ENCODE results near the gene CACNA2D2. TPM values are rescaled to one million over a fixed set of nuclear protein-coding genes. Genes with fewer than 3 reads are reported as not detected.

Gene CACNA2D2
- total RNA-seq, 1 experiment from 2014 or later = 22.0 TPM

DNA sequence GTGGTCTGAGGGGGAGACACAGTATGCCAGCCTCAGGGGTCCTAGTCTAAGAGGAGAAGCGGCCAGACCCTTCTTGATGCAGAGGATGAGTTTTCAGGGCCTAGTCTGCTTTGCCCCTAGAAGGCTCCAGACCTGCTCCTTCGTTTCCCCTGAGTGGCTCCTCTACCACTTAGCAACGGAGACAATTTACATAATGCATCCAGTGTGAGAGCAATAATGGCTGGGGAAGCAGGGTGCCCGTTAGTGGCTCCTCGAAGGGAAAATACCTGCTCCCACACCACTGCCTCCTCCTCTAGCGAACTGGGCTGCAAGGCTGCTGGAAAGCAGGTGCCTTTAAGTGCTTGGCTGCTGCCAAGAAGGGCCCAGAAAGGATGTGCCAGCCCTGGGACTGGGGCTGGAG lies 38.9 kb downstream of the CACNA2D2 start:
- ATAC-seq (no peak), DNase-seq (ENCODE audit: low spot score) (no peak)
- no peak overlapping the region for H3K4me3 Mint-ChIP-seq
- H3K4me1 Mint-ChIP-seq = peaks cover 13% of the 10 kb centered on the region
- no peak overlapping the region for H3K27ac Mint-ChIP-seq
- no peaks in the 10 kb centered on the region for H3K9me3 Mint-ChIP-seq
- no peaks in the 10 kb centered on the region for H3K36me3 Mint-ChIP-seq
- ChIA-PET CTCF (no interaction called here), POLR2A (no interaction called here)
- H3K27me3 Mint-ChIP-seq (ENCODE audit: low read depth) = no peaks in the 10 kb centered on the region
- TF ChIP-seq NR2C2 (CRISPR knock-in tag; IDR thresholded peaks at IDR 0.05) (no peak), NFATC4 (CRISPR knock-in tag; IDR thresholded peaks at IDR 0.05) (no peak), TP53 (CRISPR knock-in tag; IDR thresholded peaks at IDR 0.05) (no peak), NR3C1 (CRISPR knock-in tag; conservative IDR thresholded peaks at IDR 0.05; ENCODE audit: low read depth) (no peak), ATF1 (CRISPR knock-in tag; IDR thresholded peaks at IDR 0.05) (no peak)
- TF ChIP-seq, protein P1, sequence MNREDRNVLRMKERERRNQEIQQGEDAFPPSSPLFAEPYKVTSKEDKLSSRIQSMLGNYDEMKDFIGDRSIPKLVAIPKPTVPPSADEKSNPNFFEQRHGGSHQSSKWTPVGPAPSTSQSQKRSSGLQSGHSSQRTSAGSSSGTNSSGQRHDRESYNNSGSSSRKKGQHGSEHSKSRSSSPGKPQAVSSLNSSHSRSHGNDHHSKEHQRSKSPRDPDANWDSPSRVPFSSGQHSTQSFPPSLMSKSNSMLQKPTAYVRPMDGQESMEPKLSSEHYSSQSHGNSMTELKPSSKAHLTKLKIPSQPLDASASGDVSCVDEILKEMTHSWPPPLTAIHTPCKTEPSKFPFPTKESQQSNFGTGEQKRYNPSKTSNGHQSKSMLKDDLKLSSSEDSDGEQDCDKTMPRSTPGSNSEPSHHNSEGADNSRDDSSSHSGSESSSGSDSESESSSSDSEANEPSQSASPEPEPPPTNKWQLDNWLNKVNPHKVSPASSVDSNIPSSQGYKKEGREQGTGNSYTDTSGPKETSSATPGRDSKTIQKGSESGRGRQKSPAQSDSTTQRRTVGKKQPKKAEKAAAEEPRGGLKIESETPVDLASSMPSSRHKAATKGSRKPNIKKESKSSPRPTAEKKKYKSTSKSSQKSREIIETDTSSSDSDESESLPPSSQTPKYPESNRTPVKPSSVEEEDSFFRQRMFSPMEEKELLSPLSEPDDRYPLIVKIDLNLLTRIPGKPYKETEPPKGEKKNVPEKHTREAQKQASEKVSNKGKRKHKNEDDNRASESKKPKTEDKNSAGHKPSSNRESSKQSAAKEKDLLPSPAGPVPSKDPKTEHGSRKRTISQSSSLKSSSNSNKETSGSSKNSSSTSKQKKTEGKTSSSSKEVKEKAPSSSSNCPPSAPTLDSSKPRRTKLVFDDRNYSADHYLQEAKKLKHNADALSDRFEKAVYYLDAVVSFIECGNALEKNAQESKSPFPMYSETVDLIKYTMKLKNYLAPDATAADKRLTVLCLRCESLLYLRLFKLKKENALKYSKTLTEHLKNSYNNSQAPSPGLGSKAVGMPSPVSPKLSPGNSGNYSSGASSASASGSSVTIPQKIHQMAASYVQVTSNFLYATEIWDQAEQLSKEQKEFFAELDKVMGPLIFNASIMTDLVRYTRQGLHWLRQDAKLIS (CRISPR knock-in tag; IDR thresholded peaks at IDR 0.05; ENCODE audit: borderline replicate concordance) = no peak
- TF ChIP-seq, protein P2, sequence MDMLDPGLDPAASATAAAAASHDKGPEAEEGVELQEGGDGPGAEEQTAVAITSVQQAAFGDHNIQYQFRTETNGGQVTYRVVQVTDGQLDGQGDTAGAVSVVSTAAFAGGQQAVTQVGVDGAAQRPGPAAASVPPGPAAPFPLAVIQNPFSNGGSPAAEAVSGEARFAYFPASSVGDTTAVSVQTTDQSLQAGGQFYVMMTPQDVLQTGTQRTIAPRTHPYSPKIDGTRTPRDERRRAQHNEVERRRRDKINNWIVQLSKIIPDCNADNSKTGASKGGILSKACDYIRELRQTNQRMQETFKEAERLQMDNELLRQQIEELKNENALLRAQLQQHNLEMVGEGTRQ (CRISPR knock-in tag; IDR thresholded peaks at IDR 0.05) = no peak
- TF ChIP-seq, protein P3, sequence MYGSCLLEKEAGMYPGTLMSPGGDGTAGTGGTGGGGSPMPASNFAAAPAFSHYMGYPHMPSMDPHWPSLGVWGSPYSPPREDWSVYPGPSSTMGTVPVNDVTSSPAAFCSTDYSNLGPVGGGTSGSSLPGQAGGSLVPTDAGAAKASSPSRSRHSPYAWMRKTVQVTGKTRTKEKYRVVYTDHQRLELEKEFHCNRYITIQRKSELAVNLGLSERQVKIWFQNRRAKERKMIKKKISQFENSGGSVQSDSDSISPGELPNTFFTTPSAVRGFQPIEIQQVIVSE (CRISPR knock-in tag; IDR thresholded peaks at IDR 0.05; ENCODE audit: borderline replicate concordance) = no peak
- TF ChIP-seq, protein P4, sequence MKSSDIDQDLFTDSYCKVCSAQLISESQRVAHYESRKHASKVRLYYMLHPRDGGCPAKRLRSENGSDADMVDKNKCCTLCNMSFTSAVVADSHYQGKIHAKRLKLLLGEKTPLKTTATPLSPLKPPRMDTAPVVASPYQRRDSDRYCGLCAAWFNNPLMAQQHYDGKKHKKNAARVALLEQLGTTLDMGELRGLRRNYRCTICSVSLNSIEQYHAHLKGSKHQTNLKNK (CRISPR knock-in tag; IDR thresholded peaks at IDR 0.05) = no peak
- TF ChIP-seq, protein P5, sequence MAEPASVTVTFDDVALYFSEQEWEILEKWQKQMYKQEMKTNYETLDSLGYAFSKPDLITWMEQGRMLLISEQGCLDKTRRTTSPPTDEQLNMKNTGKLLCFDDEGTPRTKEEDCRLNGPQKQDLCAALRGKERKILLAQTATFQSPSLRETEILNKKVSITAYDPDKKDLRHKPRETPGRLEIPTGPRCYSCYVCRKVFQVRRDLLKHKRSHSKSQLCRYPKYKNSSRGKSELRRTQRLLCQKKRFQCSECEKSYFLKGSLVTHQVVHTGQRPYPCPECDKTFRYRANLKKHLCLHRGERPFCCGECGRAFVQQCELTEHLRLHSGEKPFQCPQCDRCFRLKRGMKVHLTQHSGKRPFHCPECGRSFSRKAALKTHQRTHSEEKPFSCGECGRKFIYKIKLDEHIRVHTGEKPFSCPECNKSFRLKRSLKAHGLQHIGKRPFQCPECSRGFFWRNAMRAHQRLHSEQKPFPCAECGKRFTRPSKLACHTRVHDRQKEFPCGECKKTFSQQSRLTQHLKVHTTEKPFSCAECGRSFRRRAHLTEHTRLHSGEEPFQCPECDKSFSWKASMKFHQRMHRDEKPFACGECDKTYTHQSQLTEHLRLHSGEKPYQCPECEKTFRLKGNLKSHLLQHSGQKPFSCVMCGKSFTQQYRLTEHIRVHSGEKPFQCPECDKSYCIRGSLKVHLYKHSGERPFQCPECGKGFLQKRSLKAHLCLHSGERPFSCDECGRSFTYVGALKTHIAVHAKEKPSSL (CRISPR knock-in tag; conservative IDR thresholded peaks at IDR 0.05) = no peak
- TF ChIP-seq, protein P6, sequence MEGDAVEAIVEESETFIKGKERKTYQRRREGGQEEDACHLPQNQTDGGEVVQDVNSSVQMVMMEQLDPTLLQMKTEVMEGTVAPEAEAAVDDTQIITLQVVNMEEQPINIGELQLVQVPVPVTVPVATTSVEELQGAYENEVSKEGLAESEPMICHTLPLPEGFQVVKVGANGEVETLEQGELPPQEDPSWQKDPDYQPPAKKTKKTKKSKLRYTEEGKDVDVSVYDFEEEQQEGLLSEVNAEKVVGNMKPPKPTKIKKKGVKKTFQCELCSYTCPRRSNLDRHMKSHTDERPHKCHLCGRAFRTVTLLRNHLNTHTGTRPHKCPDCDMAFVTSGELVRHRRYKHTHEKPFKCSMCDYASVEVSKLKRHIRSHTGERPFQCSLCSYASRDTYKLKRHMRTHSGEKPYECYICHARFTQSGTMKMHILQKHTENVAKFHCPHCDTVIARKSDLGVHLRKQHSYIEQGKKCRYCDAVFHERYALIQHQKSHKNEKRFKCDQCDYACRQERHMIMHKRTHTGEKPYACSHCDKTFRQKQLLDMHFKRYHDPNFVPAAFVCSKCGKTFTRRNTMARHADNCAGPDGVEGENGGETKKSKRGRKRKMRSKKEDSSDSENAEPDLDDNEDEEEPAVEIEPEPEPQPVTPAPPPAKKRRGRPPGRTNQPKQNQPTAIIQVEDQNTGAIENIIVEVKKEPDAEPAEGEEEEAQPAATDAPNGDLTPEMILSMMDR (IDR thresholded peaks at IDR 0.05) = no peak
- TF ChIP-seq, protein P7, sequence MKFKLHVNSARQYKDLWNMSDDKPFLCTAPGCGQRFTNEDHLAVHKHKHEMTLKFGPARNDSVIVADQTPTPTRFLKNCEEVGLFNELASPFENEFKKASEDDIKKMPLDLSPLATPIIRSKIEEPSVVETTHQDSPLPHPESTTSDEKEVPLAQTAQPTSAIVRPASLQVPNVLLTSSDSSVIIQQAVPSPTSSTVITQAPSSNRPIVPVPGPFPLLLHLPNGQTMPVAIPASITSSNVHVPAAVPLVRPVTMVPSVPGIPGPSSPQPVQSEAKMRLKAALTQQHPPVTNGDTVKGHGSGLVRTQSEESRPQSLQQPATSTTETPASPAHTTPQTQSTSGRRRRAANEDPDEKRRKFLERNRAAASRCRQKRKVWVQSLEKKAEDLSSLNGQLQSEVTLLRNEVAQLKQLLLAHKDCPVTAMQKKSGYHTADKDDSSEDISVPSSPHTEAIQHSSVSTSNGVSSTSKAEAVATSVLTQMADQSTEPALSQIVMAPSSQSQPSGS (CRISPR knock-in tag; IDR thresholded peaks at IDR 0.05; ENCODE audit: borderline replicate concordance, low read depth) = no peak

DNA sequence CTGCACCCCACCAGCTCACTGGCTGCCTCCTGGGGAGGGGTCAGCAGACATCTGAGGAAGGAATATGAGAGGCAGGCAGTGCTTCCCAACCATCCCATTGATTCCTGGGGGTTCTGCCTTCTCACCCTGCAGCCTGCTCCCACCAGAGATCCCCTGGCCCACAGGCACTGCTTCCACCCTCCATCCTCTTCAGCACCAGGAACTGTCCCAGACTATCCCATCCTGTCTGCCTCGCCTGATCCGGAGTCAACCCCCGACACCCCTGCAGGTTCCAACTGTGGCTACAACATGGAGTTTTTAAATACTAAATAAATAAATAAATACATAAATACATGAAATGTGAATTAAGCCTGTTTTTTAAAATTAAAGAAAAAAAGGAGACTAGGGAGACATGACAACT lies 43.6 kb downstream of the CACNA2D2 start:
- Mint-ChIP-seq H3K4me3 (no peak overlapping the region), H3K36me3 (no peaks in the 10 kb centered on the region), H3K27me3 (ENCODE audit: low read depth) (no peaks in the 10 kb centered on the region), H3K4me1 (peaks cover 22% of the 10 kb centered on the region), H3K9me3 (no peaks in the 10 kb centered on the region), H3K27ac (no peak overlapping the region)
- POLR2A ChIA-PET = no interaction called here
- ATAC-seq (no peak; the same call in 1 of the 2 replicates), DNase-seq (ENCODE audit: low spot score) (no peak)
- CTCF ChIA-PET = no interaction called here
- TF ChIP-seq RORB (CRISPR knock-in tag; IDR thresholded peaks at IDR 0.05) (no peak), NFATC4 (CRISPR knock-in tag; IDR thresholded peaks at IDR 0.05) (no peak), ESRRA (CRISPR knock-in tag; IDR thresholded peaks at IDR 0.05; ENCODE audit: borderline replicate concordance) (no peak), ZNF396 (CRISPR knock-in tag; IDR thresholded peaks at IDR 0.05; ENCODE audit: borderline replicate concordance) (no peak), RELA (CRISPR knock-in tag; IDR thresholded peaks at IDR 0.05; ENCODE audit: borderline replicate concordance) (no peak)
- TF ChIP-seq, protein P8, sequence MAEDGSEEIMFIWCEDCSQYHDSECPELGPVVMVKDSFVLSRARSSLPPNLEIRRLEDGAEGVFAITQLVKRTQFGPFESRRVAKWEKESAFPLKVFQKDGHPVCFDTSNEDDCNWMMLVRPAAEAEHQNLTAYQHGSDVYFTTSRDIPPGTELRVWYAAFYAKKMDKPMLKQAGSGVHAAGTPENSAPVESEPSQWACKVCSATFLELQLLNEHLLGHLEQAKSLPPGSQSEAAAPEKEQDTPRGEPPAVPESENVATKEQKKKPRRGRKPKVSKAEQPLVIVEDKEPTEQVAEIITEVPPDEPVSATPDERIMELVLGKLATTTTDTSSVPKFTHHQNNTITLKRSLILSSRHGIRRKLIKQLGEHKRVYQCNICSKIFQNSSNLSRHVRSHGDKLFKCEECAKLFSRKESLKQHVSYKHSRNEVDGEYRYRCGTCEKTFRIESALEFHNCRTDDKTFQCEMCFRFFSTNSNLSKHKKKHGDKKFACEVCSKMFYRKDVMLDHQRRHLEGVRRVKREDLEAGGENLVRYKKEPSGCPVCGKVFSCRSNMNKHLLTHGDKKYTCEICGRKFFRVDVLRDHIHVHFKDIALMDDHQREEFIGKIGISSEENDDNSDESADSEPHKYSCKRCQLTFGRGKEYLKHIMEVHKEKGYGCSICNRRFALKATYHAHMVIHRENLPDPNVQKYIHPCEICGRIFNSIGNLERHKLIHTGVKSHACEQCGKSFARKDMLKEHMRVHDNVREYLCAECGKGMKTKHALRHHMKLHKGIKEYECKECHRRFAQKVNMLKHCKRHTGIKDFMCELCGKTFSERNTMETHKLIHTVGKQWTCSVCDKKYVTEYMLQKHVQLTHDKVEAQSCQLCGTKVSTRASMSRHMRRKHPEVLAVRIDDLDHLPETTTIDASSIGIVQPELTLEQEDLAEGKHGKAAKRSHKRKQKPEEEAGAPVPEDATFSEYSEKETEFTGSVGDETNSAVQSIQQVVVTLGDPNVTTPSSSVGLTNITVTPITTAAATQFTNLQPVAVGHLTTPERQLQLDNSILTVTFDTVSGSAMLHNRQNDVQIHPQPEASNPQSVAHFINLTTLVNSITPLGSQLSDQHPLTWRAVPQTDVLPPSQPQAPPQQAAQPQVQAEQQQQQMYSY (CRISPR knock-in tag; IDR thresholded peaks at IDR 0.05) = no peak
